Neuron (in vitro differentiated cells): ENCODE measurements around the gene CNTN4.

Experiments used
- H2AFZ ChIP-seq: one replicate; pipeline ENCODE4 v1.6.1; 2013; ENCODE audit warnings: low read depth, mild to moderate bottlenecking, inconsistent platforms, low read length, moderate library complexity
- H3K27me3 ChIP-seq: one replicate; pipeline ENCODE4 v1.6.1; 2013; ENCODE audit warnings: low read length; ENCODE audit not compliant: insufficient read depth
- H3K36me3 ChIP-seq: one replicate; pipeline ENCODE4 v1.6.1; 2013; ENCODE audit warnings: low read length; ENCODE audit not compliant: insufficient read depth
- H3K4me1 ChIP-seq: one replicate; pipeline ENCODE4 v1.6.1; 2013; ENCODE audit warnings: low read length; ENCODE audit not compliant: insufficient read depth
- H3K4me3 ChIP-seq: 2 replicates; pipeline ENCODE4 v1.5.1; 2013; ENCODE audit warnings: mild to moderate bottlenecking, low read length, moderate library complexity
- H3K9me3 ChIP-seq: one replicate; pipeline ENCODE4 v1.6.1; 2013; ENCODE audit warnings: low read length

The CNTN4 gene

GRCh38 chr3:2937055-2937454 lies 838.4 kb downstream of the CNTN4 start:
- Histone ChIP-seq H2AFZ (no peak overlapping the region), H3K9me3 (no peaks in the 10 kb centered on the region), H3K4me3 (no peak overlapping the region), H3K4me1 (no peaks in the 10 kb centered on the region), H3K36me3 (no peaks in the 10 kb centered on the region), H3K27me3 (no peaks in the 10 kb centered on the region)

- Histone ChIP-seq H3K4me3 (no peak overlapping the region), H2AFZ (no peak overlapping the region), H3K9me3 (no peaks in the 10 kb centered on the region), H3K4me1 (no peaks in the 10 kb centered on the region), H3K36me3 (no peaks in the 10 kb centered on the region), H3K27me3 (no peaks in the 10 kb centered on the region)
Observed at GRCh38 chr3:2937592-2937991, 838.9 kb downstream of the CNTN4 start.

GRCh38 chr3:2938711-2939110 lies 840.0 kb downstream of the CNTN4 start:
- Histone ChIP-seq H3K27me3 (no peaks in the 10 kb centered on the region), H2AFZ (no peak overlapping the region), H3K4me1 (no peaks in the 10 kb centered on the region), H3K9me3 (no peaks in the 10 kb centered on the region), H3K36me3 (no peaks in the 10 kb centered on the region), H3K4me3 (no peak overlapping the region)

GRCh38 chr3:2940062-2940461 lies 841.4 kb downstream of the CNTN4 start:
- H3K36me3 ChIP-seq: no peaks in the 10 kb centered on the region
- H2AFZ ChIP-seq: no peak overlapping the region
- no peaks in the 10 kb centered on the region for H3K4me1 ChIP-seq
- no peaks in the 10 kb centered on the region for H3K9me3 ChIP-seq
- H3K27me3 ChIP-seq: no peaks in the 10 kb centered on the region
- H3K4me3 ChIP-seq: no peak overlapping the region

DNA sequence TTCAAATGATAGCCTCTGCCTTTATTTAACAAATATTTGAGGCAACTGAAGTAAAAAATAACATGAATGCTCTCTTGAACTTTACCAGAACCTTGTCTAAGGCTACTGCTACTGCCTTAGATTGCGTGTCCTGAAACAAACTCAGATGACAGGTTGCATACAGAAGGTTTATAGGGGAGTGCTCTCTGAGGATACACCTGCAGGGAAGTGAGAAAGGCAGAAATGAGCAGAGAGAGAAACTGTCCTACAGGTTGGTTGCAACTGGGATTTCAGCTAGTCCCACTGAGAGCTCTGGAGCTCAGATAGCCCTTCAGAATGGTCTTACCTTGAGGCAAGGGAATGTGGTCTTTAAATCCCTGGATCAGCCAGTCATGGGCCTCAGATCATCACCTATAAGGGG lies 846.0 kb downstream of the CNTN4 start:
- Histone ChIP-seq H3K9me3 (no peaks in the 10 kb centered on the region), H2AFZ (no peak overlapping the region), H3K27me3 (peaks cover 3% of the 10 kb centered on the region), H3K36me3 (no peaks in the 10 kb centered on the region), H3K4me3 (no peak overlapping the region), H3K4me1 (no peaks in the 10 kb centered on the region)

- Histone ChIP-seq H3K36me3 (no peaks in the 10 kb centered on the region), H3K27me3 (peaks cover 3% of the 10 kb centered on the region), H2AFZ (no peak overlapping the region), H3K9me3 (no peaks in the 10 kb centered on the region), H3K4me3 (no peak overlapping the region), H3K4me1 (no peaks in the 10 kb centered on the region)
Observed at GRCh38 chr3:2945121-2945520, 846.5 kb downstream of the CNTN4 start.

DNA sequence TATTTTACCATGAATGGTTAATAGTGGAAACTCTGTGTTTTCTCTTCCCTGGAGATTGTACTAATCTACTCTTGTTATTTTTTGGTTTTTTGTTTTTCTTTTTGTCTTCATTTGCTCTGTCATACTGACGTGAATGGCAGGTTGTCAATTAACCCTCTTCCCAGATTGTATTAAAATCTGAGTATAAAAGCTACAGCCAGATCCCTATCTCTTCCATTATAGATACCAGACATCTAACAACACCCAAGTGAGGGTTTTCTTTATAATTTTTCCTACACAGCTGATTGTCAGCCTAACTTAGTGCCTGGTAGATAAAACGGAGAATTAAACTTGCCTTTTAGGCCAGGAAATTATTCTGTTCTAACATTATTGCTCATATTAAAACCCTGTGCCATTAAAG lies 848.9 kb downstream of the CNTN4 start:
- H3K4me1 ChIP-seq: no peaks in the 10 kb centered on the region
- H3K9me3 ChIP-seq: no peaks in the 10 kb centered on the region
- no peaks in the 10 kb centered on the region for H3K36me3 ChIP-seq
- no peak overlapping the region for H3K4me3 ChIP-seq
- peaks cover 3% of the 10 kb centered on the region for H3K27me3 ChIP-seq
- no peak overlapping the region for H2AFZ ChIP-seq

DNA sequence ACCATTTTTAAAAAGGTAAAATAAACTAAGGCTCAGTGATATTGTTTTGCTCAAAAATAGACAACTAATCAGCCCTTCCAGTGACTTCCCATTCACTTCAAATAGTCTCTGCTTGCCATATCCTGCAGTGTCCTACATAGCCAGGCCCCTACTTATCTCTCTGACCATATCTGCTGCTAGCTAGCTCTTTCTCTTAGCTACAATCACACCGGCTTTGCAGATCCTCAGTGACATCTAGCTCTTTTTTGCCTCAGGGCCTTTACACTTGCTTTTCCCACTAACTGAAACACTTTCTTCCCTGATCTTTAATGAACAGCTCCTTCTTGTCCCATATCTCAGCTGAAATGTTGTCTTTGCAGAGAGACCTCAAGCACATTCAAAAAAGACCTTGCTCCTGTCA lies 850.2 kb downstream of the CNTN4 start:
- no peak overlapping the region for H2AFZ ChIP-seq
- H3K4me1 ChIP-seq: no peaks in the 10 kb centered on the region
- no peaks in the 10 kb centered on the region for H3K36me3 ChIP-seq
- H3K9me3 ChIP-seq: no peaks in the 10 kb centered on the region
- H3K4me3 ChIP-seq: no peak overlapping the region
- H3K27me3 ChIP-seq: peaks cover 3% of the 10 kb centered on the region

- no peaks in the 10 kb centered on the region for H3K4me1 ChIP-seq
Observed at GRCh38 chr3:2950159-2950558, 851.5 kb downstream of the CNTN4 start.

GRCh38 chr3:2957115-2957514 lies 858.4 kb downstream of the CNTN4 start:
- no peaks in the 10 kb centered on the region for H3K4me1 ChIP-seq
- no peak overlapping the region for H3K4me3 ChIP-seq
- H3K9me3 ChIP-seq: no peaks in the 10 kb centered on the region
- H3K27me3 ChIP-seq: no peaks in the 10 kb centered on the region
- H3K36me3 ChIP-seq: no peaks in the 10 kb centered on the region
- no peak overlapping the region for H2AFZ ChIP-seq

More at GRCh38 chr3:2950159-2950558, 851.5 kb downstream of the CNTN4 start:
- H3K36me3 ChIP-seq: no peaks in the 10 kb centered on the region
- peaks cover 3% of the 10 kb centered on the region for H3K27me3 ChIP-seq
- H2AFZ ChIP-seq: no peak overlapping the region
- no peaks in the 10 kb centered on the region for H3K9me3 ChIP-seq
- H3K4me3 ChIP-seq: no peak overlapping the region

DNA sequence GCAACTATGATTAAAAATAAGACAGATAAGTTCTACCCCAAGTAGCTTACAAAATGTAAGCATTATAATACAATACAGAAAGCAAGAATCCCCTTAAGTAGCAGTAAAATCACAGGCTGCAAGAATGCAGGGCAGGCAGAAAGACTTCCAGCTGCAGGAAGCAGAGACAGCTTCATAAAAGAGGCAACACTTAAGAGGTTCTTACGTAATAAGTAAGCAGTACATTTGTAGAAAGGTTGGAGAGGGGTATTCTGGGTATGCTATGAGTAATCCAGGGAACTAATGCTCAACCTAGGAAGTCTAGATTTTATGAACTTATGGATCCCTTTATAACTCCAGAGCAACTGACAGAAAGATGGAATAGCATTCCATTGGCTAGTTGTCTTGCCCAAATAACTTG lies 859.9 kb downstream of the CNTN4 start:
- Histone ChIP-seq H3K9me3 (no peaks in the 10 kb centered on the region), H3K4me3 (no peak overlapping the region), H3K27me3 (no peaks in the 10 kb centered on the region)

GRCh38 chr3:2961576-2961975 lies 862.9 kb downstream of the CNTN4 start:
- Histone ChIP-seq H3K4me1 (no peaks in the 10 kb centered on the region), H3K36me3 (no peaks in the 10 kb centered on the region), H3K9me3 (no peaks in the 10 kb centered on the region), H2AFZ (no peak overlapping the region), H3K4me3 (no peak overlapping the region), H3K27me3 (no peaks in the 10 kb centered on the region)

More for the DNA sequence above, 859.9 kb downstream of the CNTN4 start:
- Histone ChIP-seq H3K36me3 (no peaks in the 10 kb centered on the region), H2AFZ (no peak overlapping the region), H3K4me1 (no peaks in the 10 kb centered on the region)

DNA sequence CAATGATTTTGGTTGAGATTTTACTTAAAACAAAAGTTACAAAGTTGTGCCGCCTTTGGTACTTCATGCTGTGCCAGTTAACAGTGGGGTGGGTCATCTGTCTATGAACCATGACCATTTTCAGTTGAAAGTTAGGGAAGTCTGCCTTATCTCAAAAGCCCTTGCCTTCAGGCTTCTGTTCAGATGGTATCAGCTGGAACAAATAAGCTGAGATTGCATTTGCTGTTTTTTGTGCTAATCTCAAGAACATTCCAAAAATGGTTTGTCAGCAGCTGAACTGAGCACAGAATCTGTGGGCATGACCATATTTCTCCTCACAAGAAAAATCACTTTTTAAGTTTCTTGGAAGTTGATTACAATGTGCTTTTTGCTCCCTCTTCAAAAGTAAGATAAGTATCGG lies 869.2 kb downstream of the CNTN4 start:
- H3K27me3 ChIP-seq: no peaks in the 10 kb centered on the region
- H3K4me1 ChIP-seq: no peaks in the 10 kb centered on the region
- no peak overlapping the region for H2AFZ ChIP-seq
- no peaks in the 10 kb centered on the region for H3K36me3 ChIP-seq
- no peak overlapping the region for H3K4me3 ChIP-seq
- no peaks in the 10 kb centered on the region for H3K9me3 ChIP-seq

DNA sequence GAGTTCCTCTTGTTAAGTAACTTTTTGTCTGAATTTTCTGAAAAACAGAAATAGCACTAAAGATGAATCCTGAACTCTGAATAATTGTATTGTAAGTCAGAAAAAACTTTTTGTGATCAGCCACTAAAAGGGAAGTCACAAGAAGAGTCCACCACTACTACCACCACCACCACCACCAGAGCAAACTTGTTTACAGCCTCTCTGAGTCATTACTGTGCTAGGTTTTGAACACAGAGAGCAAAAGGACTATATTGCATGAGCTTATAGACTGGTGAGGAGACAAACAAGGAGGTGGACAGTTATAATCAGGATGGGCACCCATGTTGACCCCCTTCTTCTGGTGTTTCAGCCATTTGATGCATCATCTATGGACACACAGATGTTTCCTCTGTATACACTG lies 869.8 kb downstream of the CNTN4 start:
- H3K27me3 ChIP-seq: no peaks in the 10 kb centered on the region
- no peak overlapping the region for H3K4me3 ChIP-seq
- H2AFZ ChIP-seq: no peak overlapping the region
- no peaks in the 10 kb centered on the region for H3K9me3 ChIP-seq
- no peaks in the 10 kb centered on the region for H3K36me3 ChIP-seq
- H3K4me1 ChIP-seq: no peaks in the 10 kb centered on the region
